Liver (tissue), 9 donors: ENCODE results near the gene IDH3B. TPM values are rescaled to one million over a fixed set of nuclear protein-coding genes. Genes with fewer than 3 reads are reported as not detected.

Experiments used
- DNase-seq: peaks from one replicate; pipeline ENCODE4 v3.0.0-alpha.2; 2017; ENCODE audit warnings: low spot score
- H3K27ac ChIP-seq, 2 donors: one replicate each; pipeline ENCODE4 v1.7.0; 2013; ENCODE audit warnings: inconsistent platforms in 2 of 2, low read length in 2 of 2, control low read depth in 1 of 2, low read depth in 1 of 2, mild to moderate bottlenecking in 1 of 2
- H3K27me3 ChIP-seq, 4 donors: one replicate each; pipeline versions ENCODE4 v1.6.1 to v1.7.0; 2013; ENCODE audit warnings: low read length in 3 of 4, inconsistent platforms in 1 of 4, mild to moderate bottlenecking in 1 of 4, moderate library complexity in 1 of 4; ENCODE audit not compliant: control insufficient read depth in 4 of 4, insufficient read depth in 4 of 4
- H3K36me3 ChIP-seq, 4 donors: one replicate each; pipeline versions ENCODE4 v1.6.1 to v1.7.0; 2013; ENCODE audit warnings: low read length in 3 of 4, mild to moderate bottlenecking in 3 of 4, low read depth in 1 of 4, moderate library complexity in 1 of 4; ENCODE audit not compliant: control insufficient read depth in 4 of 4, insufficient read depth in 3 of 4
- H3K4me1 ChIP-seq, 4 donors: one replicate each; pipeline versions ENCODE4 v1.6.1 to v1.7.0; 2013; ENCODE audit warnings: low read length in 3 of 4, mild to moderate bottlenecking in 3 of 4, moderate library complexity in 1 of 4; ENCODE audit not compliant: control insufficient read depth in 4 of 4, insufficient read depth in 4 of 4
- H3K4me3 ChIP-seq, 3 donors: one replicate each; pipeline versions ENCODE4 v1.6.1 to v1.7.0; 2013; ENCODE audit warnings: low read length in 3 of 3, control low read depth in 1 of 3, low read depth in 1 of 3, mild to moderate bottlenecking in 1 of 3
- H3K9ac ChIP-seq, 2 donors: one replicate each; pipeline ENCODE4 v1.7.0; 2013; ENCODE audit warnings: low read length in 2 of 2, mild to moderate bottlenecking in 2 of 2, moderate library complexity in 2 of 2, control low read depth in 1 of 2, low read depth in 1 of 2
- H3K9me3 ChIP-seq, 4 donors: one replicate each; pipeline versions ENCODE4 v1.6.1 to v1.7.0; 2013; ENCODE audit warnings: low read length in 3 of 4; ENCODE audit not compliant: control insufficient read depth in 4 of 4
- CTCF ChIP-seq: fragments of 150-350 bp; IDR thresholded peaks from 2 replicates; pipeline ENCODE4 v1.5.1; 2017; ENCODE audit warnings: improper control_type of control experiment, low read depth, low read length; ENCODE audit not compliant: missing input control
- EGR1 ChIP-seq, 2 donors: IDR thresholded peaks; 2 replicates each; pipeline ENCODE4 v1.6.1; 2016 to 2018; ENCODE audit warnings: antibody characterized with exemption in 2 of 2, low read depth in 2 of 2
- FOXA1 ChIP-seq: IDR thresholded peaks from 2 replicates; pipeline ENCODE4 v1.6.1; 2016; ENCODE audit warnings: antibody characterized with exemption
- FOXA2 ChIP-seq: IDR thresholded peaks from 2 replicates; pipeline ENCODE4 v1.6.1; 2016; ENCODE audit warnings: antibody characterized with exemption
- GABPA ChIP-seq, 2 donors: IDR thresholded peaks in 1 of 2; conservative IDR thresholded peaks in 1 of 2; 2 replicates each; pipeline ENCODE4 v1.6.1; 2016; ENCODE audit warnings: antibody characterized with exemption in 2 of 2, mild to moderate bottlenecking in 1 of 2, moderate library complexity in 1 of 2
- HNF4A ChIP-seq, 2 donors: conservative IDR thresholded peaks; 2 replicates each; pipeline ENCODE4 v1.6.1; 2016; ENCODE audit warnings: antibody characterized with exemption in 2 of 2, mild to moderate bottlenecking in 2 of 2
- JUND ChIP-seq, 2 donors: IDR thresholded peaks; 2 replicates each; pipeline ENCODE4 v1.6.1; 2016; ENCODE audit warnings: antibody characterized with exemption in 2 of 2
- MAX ChIP-seq: IDR thresholded peaks from 2 replicates; pipeline ENCODE4 v1.6.1; 2016; ENCODE audit warnings: antibody characterized with exemption
- NR2F2 ChIP-seq: IDR thresholded peaks from 2 replicates; pipeline ENCODE4 v1.6.1; 2016; ENCODE audit warnings: antibody characterized with exemption
- RAD21 ChIP-seq, 2 donors: IDR thresholded peaks; 2 replicates each; pipeline ENCODE4 v1.6.1; 2016; ENCODE audit warnings: antibody characterized with exemption in 2 of 2, mild to moderate bottlenecking in 2 of 2
- REST ChIP-seq: IDR thresholded peaks from 2 replicates; pipeline ENCODE4 v1.6.1; 2016; ENCODE audit warnings: antibody characterized with exemption, mild to moderate bottlenecking
- RXRA ChIP-seq, 2 donors: IDR thresholded peaks; 2 replicates each; pipeline ENCODE4 v1.6.1; 2017 to 2018; ENCODE audit warnings: antibody characterized with exemption in 2 of 2, mild to moderate bottlenecking in 1 of 2
- SP1 ChIP-seq: IDR thresholded peaks from 2 replicates; pipeline ENCODE4 v1.6.1; 2018; ENCODE audit warnings: antibody characterized with exemption, mild to moderate bottlenecking
- TAF1 ChIP-seq: conservative IDR thresholded peaks from 2 replicates; pipeline ENCODE4 v1.6.1; 2016; ENCODE audit warnings: antibody characterized with exemption, mild to moderate bottlenecking
- YY1 ChIP-seq: IDR thresholded peaks from 2 replicates; pipeline ENCODE4 v1.6.1; 2016; ENCODE audit warnings: antibody characterized with exemption, mild to moderate bottlenecking
- ZBTB33 ChIP-seq: IDR thresholded peaks from 2 replicates; pipeline ENCODE4 v1.6.1; 2016; ENCODE audit warnings: antibody characterized with exemption
- WGBS: extraction: QIAGEN DNeasy Blood & Tissue Kit; methylation state at CpG from one replicate; pipeline ENCODE4 v1.1.7; 2013; 5-methylcytosine and 5-hydroxymethylcytosine counted together
- polyA plus RNA-seq, 2 donors: library from polyadenylated mRNA; stranded (reverse) in 1 of 2; unstranded in 1 of 2; fragments of 200-250 nt in 1 of 2; fragments of >200 nt in 1 of 2; fragmentation: Nextera tagmentation in 1 of 2; extraction: Ambion mirVana in 1 of 2; gene quantifications; one replicate each; pipeline versions ENCODE4 v1.2.1 to v1.2.3, GENCODE V29; 2013 to 2015
- total RNA-seq, 2 donors: library from RNA; depleted of rRNA; stranded (reverse); fragments of >200 nt; gene quantifications; one replicate each; pipeline ENCODE4 v1.2.3, GENCODE V29; 2014
- TF ChIP-seq, protein P1 (sequence below): IDR thresholded peaks from 2 replicates; pipeline ENCODE4 v1.6.1; 2016; ENCODE audit warnings: antibody characterized with exemption
- donor health status: healthy.
- donor health status: healthy.
- donor health status: healthy.
- donor health status: healthy.
- donor health status: healthy.

IDH3B gene
- total and polyA plus RNA-seq, 4 donors = 34.3 to 68.6 (median 52.7) TPM

DNA sequence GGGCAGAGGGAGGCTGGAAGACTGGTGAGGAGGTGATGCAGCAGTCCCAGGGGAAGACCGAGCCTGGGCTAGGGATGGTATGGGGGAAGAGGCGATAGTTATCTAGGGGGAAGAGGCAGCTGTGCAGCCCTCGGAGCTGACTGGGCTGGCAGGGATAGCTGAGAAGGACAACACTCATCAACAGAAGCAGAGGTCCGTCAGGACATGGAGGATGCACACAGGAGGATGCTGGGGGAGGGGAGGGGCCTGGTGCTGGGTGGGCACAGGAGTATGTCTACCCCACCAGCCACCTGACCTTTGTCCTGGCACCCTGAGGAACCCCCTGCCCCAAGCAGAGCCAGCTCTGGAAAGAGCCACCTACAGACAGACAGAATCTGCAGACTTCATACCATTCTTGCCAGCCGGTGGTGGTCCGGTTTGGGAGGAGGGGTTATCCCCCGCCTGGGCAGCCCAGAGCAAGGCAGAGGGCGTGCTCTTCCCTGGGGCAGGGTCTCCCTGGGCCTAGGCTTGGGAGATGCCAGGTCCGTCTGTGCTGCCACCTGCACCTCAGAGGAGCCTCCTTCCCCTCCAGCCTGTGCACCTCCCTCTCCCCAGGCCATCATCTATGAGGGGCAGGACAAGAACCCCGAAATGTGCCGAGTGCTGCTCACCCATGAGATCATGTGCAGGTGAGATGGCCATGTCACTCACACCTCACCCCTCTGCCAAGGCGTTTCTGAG lies 43.5 kb upstream of the IDH3B start:
- H3K9me3 ChIP-seq = no peaks in the 10 kb centered on the region
- H3K36me3 ChIP-seq = no peaks in the 10 kb centered on the region
- no peak overlapping the region for H3K4me3 ChIP-seq
- H3K4me1 ChIP-seq = no peaks in the 10 kb centered on the region
- peaks cover 0 to 8% (median 0%) of the 10 kb centered on the region in 4 donors for H3K27me3 ChIP-seq
- H3K27ac ChIP-seq = no peak overlapping the region
- TF ChIP-seq ZBTB33 (no peak), JUND (IDR thresholded peaks at IDR 0.05) (no peak), YY1 (no peak), GABPA (IDR thresholded peaks at IDR 0.05 in 1 of 2, conservative IDR thresholded peaks at IDR 0.05 in 1 of 2) (no peak), MAX (no peak), FOXA2 (no peak), TAF1 (no peak), FOXA1 (no peak), CTCF (no peak)
- no peak for DNase-seq
- WGBS = 81% methylated on average over 12 of the region's 12 CpGs
- H3K9ac ChIP-seq = no peak overlapping the region

- Histone ChIP-seq H3K9me3 (no peaks in the 10 kb centered on the region), H3K4me3 (no peak overlapping the region), H3K4me1 (no peaks in the 10 kb centered on the region), H3K9ac (no peak overlapping the region), H3K27me3 (peaks cover 0 to 5% (median 0%) of the 10 kb centered on the region in 4 donors), H3K27ac (no peak overlapping the region), H3K36me3 (no peaks in the 10 kb centered on the region)
- DNase-seq = no peak
- 63% methylated on average over 6 of the region's 6 CpGs for WGBS
- TF ChIP-seq HNF4A (conservative IDR thresholded peaks at IDR 0.05) = no peak
- no peak for TF ChIP-seq GABPA (IDR thresholded peaks at IDR 0.05 in 1 of 2, conservative IDR thresholded peaks at IDR 0.05 in 1 of 2)
- TF ChIP-seq REST = no peak
- TF ChIP-seq YY1 = no peak
- TF ChIP-seq, protein P1, sequence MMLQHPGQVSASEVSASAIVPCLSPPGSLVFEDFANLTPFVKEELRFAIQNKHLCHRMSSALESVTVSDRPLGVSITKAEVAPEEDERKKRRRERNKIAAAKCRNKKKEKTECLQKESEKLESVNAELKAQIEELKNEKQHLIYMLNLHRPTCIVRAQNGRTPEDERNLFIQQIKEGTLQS = no peak
- TF ChIP-seq FOXA2 = no peak
- no peak for TF ChIP-seq SP1
- no peak for TF ChIP-seq RXRA (IDR thresholded peaks at IDR 0.05)
- TF ChIP-seq CTCF = no peak
- TF ChIP-seq NR2F2 = no peak
- no peak for TF ChIP-seq ZBTB33
- TF ChIP-seq MAX = no peak
- TF ChIP-seq EGR1 (IDR thresholded peaks at IDR 0.05; ENCODE audit: low read depth in 2 of 2) = no peak
- no peak for TF ChIP-seq RAD21 (IDR thresholded peaks at IDR 0.05)
- TF ChIP-seq FOXA1 = no peak
- no peak for TF ChIP-seq JUND (IDR thresholded peaks at IDR 0.05)
Observed at GRCh38 chr20:2706688-2707352, 42.8 kb upstream of the IDH3B start.
